HEK293 (cell line): Measurements from ENCODE around the gene P2RY2.

Experiments used
- ZNF560 ChIP-seq: fragments of 450-650 bp; formaldehyde crosslinking; IDR thresholded peaks from 2 replicates; pipeline ENCODE4 v1.5.1; 2017; ENCODE audit warnings: missing biosample characterization, missing genetic modification characterization, borderline replicate concordance
- TF ChIP-seq, protein P1 (sequence below): fragments of 450-650 bp; formaldehyde crosslinking; IDR thresholded peaks from 2 replicates; pipeline ENCODE4 v1.5.1; 2016; ENCODE audit warnings: missing biosample characterization, missing genetic modification characterization

DNA sequence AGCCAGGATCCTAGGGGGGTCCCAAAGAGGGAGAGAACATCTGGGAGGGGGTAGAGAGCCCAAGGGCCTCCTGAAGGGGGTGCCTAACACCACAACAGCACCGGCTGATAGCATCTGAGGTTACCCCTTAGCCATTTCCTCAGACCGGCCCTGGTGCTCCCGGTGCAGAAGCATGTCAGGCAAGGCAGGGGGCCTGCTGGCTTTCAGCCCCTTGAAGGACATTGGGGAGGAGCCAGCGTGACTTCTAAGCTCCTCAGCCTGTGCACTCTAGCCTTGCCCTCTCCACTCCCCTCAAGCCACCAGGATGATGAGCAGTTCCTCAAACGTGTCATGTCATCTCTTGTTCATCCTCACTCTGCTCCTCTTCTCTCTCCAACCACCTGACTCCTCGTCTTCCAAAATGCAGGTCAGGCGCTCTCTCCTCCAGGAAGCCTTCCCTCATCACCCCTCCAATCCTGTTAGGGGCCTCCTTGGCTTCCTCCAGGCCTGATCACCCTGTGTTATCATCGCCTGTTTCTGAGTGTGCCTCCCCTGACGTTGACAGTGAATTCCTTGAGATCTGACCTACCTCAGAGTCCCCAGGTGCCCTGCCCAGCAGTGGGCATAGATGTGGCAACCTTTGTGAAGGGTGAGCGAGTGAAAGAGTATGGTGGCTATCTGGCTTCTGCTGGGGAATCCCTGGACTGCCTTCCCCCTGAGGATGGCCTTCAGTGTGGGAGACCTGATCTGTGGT is 6.1 kb downstream of the P2RY2 start:
- TF ChIP-seq, protein P1, sequence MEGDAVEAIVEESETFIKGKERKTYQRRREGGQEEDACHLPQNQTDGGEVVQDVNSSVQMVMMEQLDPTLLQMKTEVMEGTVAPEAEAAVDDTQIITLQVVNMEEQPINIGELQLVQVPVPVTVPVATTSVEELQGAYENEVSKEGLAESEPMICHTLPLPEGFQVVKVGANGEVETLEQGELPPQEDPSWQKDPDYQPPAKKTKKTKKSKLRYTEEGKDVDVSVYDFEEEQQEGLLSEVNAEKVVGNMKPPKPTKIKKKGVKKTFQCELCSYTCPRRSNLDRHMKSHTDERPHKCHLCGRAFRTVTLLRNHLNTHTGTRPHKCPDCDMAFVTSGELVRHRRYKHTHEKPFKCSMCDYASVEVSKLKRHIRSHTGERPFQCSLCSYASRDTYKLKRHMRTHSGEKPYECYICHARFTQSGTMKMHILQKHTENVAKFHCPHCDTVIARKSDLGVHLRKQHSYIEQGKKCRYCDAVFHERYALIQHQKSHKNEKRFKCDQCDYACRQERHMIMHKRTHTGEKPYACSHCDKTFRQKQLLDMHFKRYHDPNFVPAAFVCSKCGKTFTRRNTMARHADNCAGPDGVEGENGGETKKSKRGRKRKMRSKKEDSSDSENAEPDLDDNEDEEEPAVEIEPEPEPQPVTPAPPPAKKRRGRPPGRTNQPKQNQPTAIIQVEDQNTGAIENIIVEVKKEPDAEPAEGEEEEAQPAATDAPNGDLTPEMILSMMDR (tag by site-specific recombination), result no peak
- TF ChIP-seq ZNF560 (tag by site-specific recombination), result no peak
